ENCODE measurements around the gene ALOX15.

DNA sequence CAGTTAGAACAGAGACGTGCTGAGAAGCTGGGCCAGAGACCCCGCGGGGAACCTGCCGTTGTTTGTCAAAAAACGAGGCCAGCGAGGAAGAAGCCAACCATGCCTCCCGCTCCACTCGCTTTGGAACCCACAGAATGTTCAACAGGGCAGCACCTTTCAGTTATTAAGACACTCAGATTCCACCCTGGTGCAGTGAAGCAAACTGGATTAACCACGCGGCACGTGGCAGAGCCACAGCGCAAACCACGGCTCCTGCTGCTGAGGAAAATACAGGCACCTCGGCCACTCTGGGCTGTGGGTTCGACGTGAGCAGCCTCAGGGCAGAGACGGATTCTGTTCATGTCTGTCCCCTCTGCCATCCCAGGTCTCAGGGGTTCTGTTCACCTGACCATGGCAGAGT, 24.4 kb downstream of the ALOX15 start:
- TF ChIP-seq POLR2A (IDR thresholded peaks at IDR 0.05) (no peak), EP300 (IDR thresholded peaks at IDR 0.05) (no peak)
- TF ChIP-seq, protein P1, sequence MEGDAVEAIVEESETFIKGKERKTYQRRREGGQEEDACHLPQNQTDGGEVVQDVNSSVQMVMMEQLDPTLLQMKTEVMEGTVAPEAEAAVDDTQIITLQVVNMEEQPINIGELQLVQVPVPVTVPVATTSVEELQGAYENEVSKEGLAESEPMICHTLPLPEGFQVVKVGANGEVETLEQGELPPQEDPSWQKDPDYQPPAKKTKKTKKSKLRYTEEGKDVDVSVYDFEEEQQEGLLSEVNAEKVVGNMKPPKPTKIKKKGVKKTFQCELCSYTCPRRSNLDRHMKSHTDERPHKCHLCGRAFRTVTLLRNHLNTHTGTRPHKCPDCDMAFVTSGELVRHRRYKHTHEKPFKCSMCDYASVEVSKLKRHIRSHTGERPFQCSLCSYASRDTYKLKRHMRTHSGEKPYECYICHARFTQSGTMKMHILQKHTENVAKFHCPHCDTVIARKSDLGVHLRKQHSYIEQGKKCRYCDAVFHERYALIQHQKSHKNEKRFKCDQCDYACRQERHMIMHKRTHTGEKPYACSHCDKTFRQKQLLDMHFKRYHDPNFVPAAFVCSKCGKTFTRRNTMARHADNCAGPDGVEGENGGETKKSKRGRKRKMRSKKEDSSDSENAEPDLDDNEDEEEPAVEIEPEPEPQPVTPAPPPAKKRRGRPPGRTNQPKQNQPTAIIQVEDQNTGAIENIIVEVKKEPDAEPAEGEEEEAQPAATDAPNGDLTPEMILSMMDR (IDR thresholded peaks at IDR 0.05), result no peak
